D721Med (cell line): Measurements from ENCODE around the gene TMEM238.

Source experiments
- DNase-seq: peaks from one replicate; pipeline ENCODE4 v3.0.0; 2011; ENCODE audit warnings: low spot score; ENCODE audit not compliant: insufficient read length
- FAIRE-seq: peaks from 2 replicates; lab custom pipeline; 2011; peaks lifted over from hg19 to GRCh38; lab: Jason Lieb, UNC
- TF ChIP-seq, protein P1 (sequence below): IDR thresholded peaks from 2 replicates; pipeline ENCODE4 v1.5.1; 2012; ENCODE audit warnings: mild to moderate bottlenecking, control low read depth; ENCODE audit not compliant: insufficient read depth; ENCODE audit errors: missing control alignments

Gene TMEM238

DNA sequence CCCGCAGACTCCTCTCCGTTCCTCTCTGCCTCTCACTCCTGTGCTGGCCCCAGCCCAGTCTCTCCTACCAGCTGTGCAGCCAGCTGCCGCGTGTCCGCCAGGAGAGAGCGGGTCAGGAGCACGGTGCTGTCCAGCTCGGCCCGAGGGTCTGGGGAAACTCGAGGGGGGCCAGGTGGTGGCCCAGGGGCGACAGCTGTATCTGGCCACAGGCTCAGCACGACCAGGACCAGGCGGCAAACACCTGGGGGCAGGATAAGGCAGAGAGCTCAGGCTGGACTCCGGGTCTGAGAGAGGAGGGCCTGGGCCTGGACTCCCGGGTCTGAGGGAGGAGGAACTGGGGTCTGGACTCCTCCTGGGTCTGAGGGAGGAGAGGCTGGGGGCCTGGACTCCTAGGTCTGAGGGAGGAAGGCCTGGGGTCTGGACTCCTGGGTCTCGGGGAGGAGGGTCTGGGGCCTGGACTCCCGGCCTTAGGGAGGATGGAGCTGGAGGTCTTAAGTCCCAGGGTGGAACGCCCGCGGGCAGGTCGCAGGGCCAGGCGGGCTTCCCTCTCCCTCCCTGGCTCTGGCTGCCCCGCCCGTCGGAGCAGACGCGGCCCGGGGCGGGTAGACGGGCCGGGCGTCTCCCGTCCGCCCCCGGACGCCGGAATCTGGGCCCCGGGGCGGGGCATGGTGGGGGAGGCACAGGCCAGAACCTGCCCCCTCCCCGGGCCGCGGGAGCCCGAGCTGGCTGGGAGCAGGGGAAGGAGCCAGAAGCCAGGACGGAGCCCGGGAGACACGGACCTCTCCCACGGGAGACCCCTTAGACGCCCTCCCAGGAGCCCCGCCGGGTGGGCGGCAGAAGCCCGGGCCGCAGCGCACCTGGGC, 15.2 kb downstream of the TMEM238 start:
- TF ChIP-seq, protein P1, sequence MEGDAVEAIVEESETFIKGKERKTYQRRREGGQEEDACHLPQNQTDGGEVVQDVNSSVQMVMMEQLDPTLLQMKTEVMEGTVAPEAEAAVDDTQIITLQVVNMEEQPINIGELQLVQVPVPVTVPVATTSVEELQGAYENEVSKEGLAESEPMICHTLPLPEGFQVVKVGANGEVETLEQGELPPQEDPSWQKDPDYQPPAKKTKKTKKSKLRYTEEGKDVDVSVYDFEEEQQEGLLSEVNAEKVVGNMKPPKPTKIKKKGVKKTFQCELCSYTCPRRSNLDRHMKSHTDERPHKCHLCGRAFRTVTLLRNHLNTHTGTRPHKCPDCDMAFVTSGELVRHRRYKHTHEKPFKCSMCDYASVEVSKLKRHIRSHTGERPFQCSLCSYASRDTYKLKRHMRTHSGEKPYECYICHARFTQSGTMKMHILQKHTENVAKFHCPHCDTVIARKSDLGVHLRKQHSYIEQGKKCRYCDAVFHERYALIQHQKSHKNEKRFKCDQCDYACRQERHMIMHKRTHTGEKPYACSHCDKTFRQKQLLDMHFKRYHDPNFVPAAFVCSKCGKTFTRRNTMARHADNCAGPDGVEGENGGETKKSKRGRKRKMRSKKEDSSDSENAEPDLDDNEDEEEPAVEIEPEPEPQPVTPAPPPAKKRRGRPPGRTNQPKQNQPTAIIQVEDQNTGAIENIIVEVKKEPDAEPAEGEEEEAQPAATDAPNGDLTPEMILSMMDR, result no peak
- DNase-seq, result no peak
- FAIRE-seq, result no peak

DNA sequence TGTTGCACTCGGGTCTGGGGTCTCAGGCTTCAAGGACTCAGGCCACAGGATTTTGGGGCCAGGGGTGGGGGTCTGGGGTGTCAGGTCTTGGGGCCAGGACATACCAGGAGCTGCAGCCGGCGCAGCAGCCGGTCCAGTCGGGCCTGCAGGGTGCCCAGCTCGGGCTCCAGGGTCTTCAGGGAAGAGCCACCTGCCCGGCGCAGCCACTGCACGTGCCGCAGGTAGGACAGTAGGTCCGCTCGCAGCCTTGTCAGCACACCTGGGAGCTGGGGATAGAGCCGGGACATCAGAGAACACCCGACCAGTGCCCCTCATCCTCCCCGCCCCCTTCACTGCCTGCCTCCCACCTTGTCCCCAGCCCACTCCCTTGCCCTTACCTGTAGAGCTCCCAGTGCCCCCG, 16.0 kb downstream of the TMEM238 start:
- TF ChIP-seq, protein P1, result no peak
- FAIRE-seq (no peak), DNase-seq (no peak)

DNA sequence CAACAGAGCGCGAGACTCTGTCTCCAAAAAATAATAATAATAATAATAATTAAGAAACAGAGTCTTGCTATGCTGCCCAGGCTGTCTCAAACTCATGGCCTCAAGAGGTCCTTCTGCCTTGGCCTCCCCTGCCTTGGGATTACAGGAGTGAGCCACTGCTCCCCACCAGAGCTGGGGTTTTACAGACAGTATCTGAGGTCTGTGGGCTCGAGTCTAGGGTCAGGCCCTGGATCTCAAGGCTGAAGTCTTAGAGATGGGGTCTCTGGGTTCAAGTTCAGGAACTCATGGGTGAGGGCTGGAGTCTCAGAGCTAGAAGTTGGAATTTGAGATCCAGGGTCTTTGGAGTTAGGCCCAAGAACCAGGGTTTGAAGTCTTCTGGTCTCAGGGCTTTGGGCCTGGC, 17.3 kb downstream of the TMEM238 start:
- TF ChIP-seq, protein P1, result no peak
- FAIRE-seq (no peak), DNase-seq (no peak)

DNA sequence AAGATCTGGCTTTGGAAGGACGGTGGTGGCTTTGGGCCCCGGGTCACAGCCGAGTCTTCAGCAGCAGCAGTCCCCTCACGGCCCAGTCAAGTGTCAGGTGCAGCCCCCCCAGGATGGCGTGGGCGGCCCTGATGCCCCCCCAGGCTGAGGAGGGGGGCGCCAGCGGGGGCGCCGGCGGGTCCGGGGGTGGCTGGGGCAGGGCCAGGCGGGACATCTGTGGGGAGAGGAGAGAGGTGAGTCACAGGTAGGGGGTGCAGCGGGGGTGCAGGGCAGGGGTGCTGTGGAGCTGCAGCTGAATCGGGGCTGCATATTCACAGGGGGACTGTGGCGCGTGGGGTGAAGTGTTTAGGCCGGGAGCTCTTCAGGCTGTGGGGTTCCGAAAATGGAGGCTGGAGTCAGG, 18.1 kb downstream of the TMEM238 start:
- DNase-seq, result no peak
- TF ChIP-seq, protein P1, result no peak
- FAIRE-seq, result no peak

DNA sequence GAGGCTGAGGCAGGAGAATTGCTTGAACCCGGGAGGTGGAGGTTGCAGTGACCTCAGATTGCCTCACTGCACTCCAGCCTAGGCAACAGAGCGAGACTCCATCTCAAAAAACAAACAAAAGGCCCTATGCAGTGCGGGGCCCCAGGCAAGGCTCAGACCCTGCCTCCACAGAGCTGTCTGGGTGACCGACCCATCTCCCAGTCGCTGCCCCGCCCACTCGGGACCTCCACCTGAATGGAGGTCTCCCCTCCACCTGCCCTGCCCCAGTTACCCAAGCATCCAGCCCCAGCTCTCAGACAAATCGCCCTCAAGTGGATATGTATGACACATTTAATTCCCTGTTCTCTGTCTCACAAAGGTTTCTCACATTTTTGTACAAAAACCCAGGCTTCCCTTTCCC, 18.8 kb downstream of the TMEM238 start:
- FAIRE-seq (no peak), DNase-seq (no peak)
- TF ChIP-seq, protein P1, result no peak

DNA sequence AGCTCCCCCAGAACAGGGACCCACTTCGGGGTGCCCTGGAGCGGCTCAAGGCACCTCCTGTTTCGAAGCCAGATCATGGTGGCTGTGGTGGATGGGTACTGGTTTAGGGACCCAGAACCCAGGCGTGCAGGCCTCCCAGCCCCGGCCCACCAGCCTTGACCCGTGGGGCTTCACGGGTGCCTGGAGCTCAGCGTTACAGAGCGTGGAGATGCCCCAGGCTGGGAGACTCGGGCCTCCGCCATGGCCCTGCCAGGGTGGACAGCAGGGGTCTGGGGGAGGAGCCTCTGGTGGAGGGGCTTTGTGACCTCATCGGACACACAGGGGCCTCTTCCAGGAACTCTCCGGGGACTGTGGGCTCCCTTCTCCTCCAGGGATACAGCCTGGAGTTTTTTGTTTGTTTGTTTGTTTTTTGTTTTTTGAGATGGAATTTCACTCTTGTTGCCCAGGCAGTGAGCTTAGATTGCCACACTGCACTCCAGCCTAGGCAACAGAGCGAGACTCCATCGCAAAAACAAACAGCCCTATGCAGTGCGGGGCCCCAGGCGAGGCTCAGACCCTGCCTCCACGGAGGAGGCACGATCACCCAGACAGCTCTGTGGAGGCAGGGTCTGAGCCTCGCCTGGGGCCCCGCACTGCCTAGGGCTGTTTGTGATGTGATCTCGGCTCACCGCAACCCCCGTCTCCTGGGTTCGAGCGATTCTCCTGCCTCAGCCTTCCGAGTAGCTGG, 20.9 kb downstream of the TMEM238 start, which contains the start of gene GARIN5B:
Gene GARIN5B (minus strand): TSS at position 271 of the 727 bp plus-strand sequence. CDS start 194 bp downstream, at position 77.
- FAIRE-seq (no peak), DNase-seq (no peak)
- TF ChIP-seq, protein P1, result no peak
